Fibroblast of skin of scalp (primary cell): ENCODE data around the gene SMS. TPM values are rescaled to one million over a fixed set of nuclear protein-coding genes. Genes with fewer than 3 reads are reported as not detected.
"Not testable (repeated sequence)": the region's sequence is repeated elsewhere in the genome, so short reads cannot be mapped to it uniquely, and the experiment has no call there.

ENCODE experiments used
- DNase-seq: peaks from one replicate; pipeline ENCODE4 v3.0.0-alpha.2; 2013
- polyA plus RNA-seq, 2 experiments: library from polyadenylated mRNA; unstranded; fragments of 120-200 nt; gene quantifications; one replicate each; pipeline ENCODE4 v1.2.1, GENCODE V29; 2013; ENCODE audit not compliant: insufficient read length in 2 of 2

The SMS gene
- polyA plus RNA-seq (2013, experiment 1 of 2; ENCODE audit: insufficient read length): 168 TPM
- 162 TPM for polyA plus RNA-seq (2013, experiment 2 of 2; ENCODE audit: insufficient read length)

- DNase-seq: peak; percentile 82
Measured at GRCh38 chrX:21940356-21940829, at the start of gene SMS. SMS (plus strand) TSS chrX:21940709; CDS start chrX:21940825, 116 bp downstream.

GRCh38 chrX:21905313-21905712 is 35.2 kb upstream of the SMS start:
- no peak for DNase-seq

GRCh38 chrX:21905953-21906352 is 34.6 kb upstream of the SMS start:
- no peak for DNase-seq

- peak; percentile 43 for DNase-seq
Measured at GRCh38 chrX:21907260-21907659, 33.2 kb upstream of the SMS start.

- no peak for DNase-seq
Measured at GRCh38 chrX:21911481-21911880, 29.0 kb upstream of the SMS start.

- no peak for DNase-seq
Measured at GRCh38 chrX:21912220-21912619, 28.3 kb upstream of the SMS start.

- no peak for DNase-seq
Measured at GRCh38 chrX:21912989-21913388, 27.5 kb upstream of the SMS start.

- DNase-seq: no peak
Measured at GRCh38 chrX:21926116-21926515, 14.4 kb upstream of the SMS start.

GRCh38 chrX:21926527-21927278 is 13.8 kb upstream of the SMS start:
- peak; percentile 96 for DNase-seq

- DNase-seq: no peak
Measured at GRCh38 chrX:21929209-21929608, 11.3 kb upstream of the SMS start.

GRCh38 chrX:21930986-21931385 is 9.5 kb upstream of the SMS start:
- no peak for DNase-seq

GRCh38 chrX:21932292-21933002 is 8.1 kb upstream of the SMS start:
- DNase-seq: peak; percentile 86

- no peak for DNase-seq
Measured at GRCh38 chrX:21933077-21933476, 7.4 kb upstream of the SMS start.

GRCh38 chrX:21934414-21934813 is 6.1 kb upstream of the SMS start:
- DNase-seq: no peak

GRCh38 chrX:21939906-21940305 is 603 bp upstream of the SMS start:
- no peak for DNase-seq

GRCh38 chrX:21943460-21944135 is 3.1 kb downstream of the SMS start:
- DNase-seq: peak; percentile 93

GRCh38 chrX:21944136-21944615 is 3.7 kb downstream of the SMS start:
- no peak for DNase-seq

- DNase-seq: peak; percentile 64
Measured at GRCh38 chrX:21946925-21947641, 6.6 kb downstream of the SMS start.

- no peak for DNase-seq
Measured at GRCh38 chrX:21947671-21948070, 7.2 kb downstream of the SMS start.

- no peak for DNase-seq
Measured at GRCh38 chrX:21948897-21949578, 8.5 kb downstream of the SMS start.

GRCh38 chrX:21949689-21950088 is 9.2 kb downstream of the SMS start:
- DNase-seq: no peak

- DNase-seq: not testable (repeated sequence)
Measured at GRCh38 chrX:21950557-21950956, 10.0 kb downstream of the SMS start.
